GM19025 (cell line): ENCODE results near the gene BORCS5.
A peak's percentile ranks its signal among the peaks of the same experiment; 100 is the strongest.

Experiments
- ATAC-seq: cut with Tn5 transposase; IDR thresholded peaks from one replicate; pipeline ENCODE4 v1.9.1; 2021; ENCODE audit warnings: mild to moderate bottlenecking, low read depth, moderate library complexity; ENCODE audit not compliant: unreplicated experiment

BORCS5 gene

GRCh38 chr12:12505544-12506495 lies 148.9 kb downstream of the BORCS5 start:
- peak; percentile 82 for ATAC-seq

- ATAC-seq = no peak
Observed at GRCh38 chr12:12506496-12506890, 149.6 kb downstream of the BORCS5 start.

- ATAC-seq = no peak
Observed at GRCh38 chr12:12507121-12507520, 150.2 kb downstream of the BORCS5 start.

DNA sequence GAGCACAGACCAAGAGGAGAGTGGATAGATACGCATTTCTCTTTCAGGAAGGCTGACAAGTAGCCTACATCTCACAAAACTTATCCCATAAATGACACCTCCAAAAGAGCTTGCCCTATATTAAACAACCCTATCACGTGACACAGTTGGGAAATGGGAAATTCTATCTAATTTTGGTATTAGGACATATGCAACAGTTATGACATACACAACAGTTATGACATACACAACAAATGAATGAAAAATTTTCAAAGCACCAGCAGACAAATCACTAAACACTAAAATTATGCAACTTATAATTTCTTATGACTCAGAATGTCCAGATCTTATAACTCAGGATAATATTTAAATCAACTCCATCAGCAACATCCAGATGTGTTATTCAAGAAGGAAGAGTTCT lies 151.7 kb downstream of the BORCS5 start:
- no peak for ATAC-seq

GRCh38 chr12:12510141-12510540 lies 153.3 kb downstream of the BORCS5 start:
- no peak for ATAC-seq

DNA sequence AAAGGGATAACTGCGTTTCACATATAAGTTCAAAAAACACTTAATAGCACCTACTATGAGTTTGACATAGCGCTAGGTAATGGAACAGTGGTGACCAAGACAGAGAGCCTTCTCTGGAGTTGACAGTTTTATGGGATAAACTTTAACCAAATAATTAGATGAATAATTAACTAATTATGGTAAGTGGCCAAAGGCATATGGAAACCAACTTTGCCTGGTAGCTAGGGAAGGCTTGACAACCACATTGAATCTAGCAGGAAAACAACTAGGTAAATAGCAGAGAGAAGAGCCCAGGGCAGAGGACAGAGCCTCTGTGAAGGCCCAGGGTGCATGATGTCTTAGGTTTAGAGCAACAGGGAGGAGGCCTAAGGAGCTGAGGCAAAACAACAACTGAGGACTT lies 153.7 kb downstream of the BORCS5 start:
- ATAC-seq = no peak

DNA sequence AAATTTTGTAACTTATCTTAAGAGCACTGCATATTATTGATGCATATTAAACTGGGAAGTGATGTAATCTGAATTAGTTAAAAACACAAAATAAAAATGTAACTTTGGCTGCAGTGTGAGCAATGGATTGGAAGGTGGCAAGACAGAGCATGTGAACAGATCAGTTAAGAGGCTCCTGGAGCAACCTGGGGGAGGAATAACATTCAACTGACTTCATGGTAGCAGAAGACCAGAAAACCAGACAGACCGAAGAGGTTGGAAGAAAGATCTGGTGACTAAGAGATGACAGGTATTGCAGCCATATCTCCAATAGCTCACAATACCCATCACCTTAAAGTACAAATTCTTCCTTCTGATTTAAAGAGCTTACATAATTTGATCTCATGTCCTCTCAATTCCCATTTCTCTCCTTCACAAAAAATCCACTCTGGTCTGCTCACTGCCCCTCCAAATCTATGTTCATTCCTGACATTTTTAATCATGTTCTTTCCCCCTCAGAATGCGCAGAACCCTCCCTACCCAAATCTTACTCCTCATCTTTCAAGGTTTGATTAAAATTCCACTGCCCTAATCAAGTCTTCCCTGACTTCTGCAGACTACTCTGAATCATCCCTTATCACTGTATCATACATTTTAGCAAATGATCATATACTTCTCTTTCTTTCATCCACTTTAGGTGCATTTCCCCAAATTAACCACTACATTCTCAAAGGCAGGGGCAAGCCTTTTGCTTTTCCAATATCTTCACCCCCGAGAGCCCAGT lies 154.3 kb downstream of the BORCS5 start:
- ATAC-seq = no peak

GRCh38 chr12:12511895-12512711 lies 155.2 kb downstream of the BORCS5 start:
- no peak for ATAC-seq

DNA sequence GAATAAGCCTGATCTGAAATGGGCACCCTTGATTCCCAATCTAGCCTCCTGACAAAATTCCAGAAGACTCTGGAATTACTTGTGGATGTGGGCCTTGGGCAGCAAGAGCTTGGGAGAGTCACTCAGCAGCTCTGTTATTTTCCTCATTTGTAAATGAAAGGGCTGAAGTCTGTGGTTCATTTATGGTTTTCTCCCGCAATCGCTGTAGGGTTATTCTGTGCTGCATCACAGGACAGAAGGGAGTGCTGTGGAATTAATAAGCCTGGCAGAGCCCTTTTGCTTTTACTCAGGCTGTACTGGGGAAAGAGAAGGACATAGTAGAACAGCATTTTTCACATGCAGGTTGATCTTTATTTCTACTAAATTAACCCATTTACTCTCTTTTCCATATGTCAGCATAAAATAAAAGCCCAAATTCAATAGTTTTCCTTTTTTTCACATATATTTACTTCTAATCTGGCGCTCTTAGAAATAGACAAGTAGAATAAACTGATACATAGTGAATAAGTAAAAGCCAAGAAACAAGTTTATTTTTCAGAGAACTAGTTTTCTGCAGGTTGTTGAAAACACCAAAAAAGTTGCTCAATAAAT lies 156.6 kb downstream of the BORCS5 start:
- ATAC-seq = no peak

DNA sequence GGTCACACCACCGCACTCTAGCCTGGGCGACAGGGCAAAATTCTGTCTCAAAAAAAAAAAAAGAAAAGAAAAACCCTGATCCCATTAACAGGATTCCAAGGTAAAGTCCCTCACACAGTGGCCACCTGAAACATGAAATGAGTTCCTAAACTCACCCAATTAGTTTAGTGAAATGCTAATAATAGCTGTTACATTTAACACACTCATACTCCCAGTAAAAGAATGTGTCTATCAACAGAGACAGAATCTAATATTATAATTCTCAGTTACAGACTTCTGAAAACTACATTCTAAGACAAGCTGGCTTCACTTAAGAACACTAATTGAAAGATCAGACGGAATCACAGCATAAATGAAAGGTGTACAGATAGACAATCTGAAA lies 161.6 kb downstream of the BORCS5 start:
- no peak for ATAC-seq

DNA sequence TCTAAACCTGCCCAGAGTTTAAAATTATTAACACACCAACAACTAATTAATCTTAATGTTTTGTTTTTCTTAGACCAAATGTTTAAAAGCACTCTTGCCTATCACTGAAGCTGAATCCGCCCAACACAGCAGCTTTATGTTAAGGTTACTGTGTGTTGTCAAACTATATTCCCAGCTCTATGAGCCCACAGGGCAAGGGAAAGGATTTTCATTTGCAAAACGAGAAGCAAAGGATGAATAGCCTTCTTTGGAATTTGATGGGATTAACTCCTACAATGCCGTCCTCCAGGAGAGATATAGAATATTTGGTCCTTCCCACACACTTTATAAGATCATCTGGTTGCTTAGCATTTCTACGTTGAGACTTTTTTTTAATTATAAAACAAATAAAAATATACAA lies 162.0 kb downstream of the BORCS5 start:
- no peak for ATAC-seq
